Measurements from ENCODE around the gene CNIH3.

CNIH3 gene

DNA sequence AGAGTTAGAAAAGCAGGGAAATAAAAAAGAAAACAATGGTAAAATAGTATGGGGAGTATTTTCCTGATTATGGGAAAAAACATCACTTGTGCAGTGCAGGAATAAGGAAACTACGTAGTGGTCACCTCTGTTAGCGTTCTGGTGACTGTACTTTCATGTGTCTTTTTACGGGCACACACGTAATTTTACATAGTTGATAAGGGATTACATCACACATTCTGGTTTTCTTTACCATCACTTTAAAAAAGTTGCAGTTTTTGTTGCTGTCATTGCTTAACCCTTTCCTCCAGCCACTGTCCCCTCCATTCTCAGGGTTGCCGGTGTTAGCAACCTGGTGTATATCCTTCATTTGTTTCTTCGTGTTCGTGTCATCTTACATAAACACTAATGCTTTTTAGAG lies 35.1 kb downstream of the CNIH3 start:
- Histone ChIP-seq H3K4me2 (ENCODE audit: low read length) (no peak overlapping the region), H3K4me1 (ENCODE audit: insufficient read depth, low read length, severe bottlenecking) (no peaks in the 10 kb centered on the region), H2AFZ (ENCODE audit: low read length) (no peak overlapping the region), H3K27ac (ENCODE audit: low read depth, low read length, poor library complexity, severe bottlenecking) (no peak overlapping the region), H3K4me3 (ENCODE audit: low read depth, low read length, poor library complexity, severe bottlenecking) (no peak overlapping the region), H4K20me1 (ENCODE audit: insufficient read depth, low read length) (no peaks in the 10 kb centered on the region), H3K27me3 (ENCODE audit: insufficient read depth, low read length) (no peaks in the 10 kb centered on the region; the same call in 1 of the 2 replicates), H3K9me2 (ENCODE audit: low read depth, low read length) (no peaks in the 10 kb centered on the region), H3F3A (ENCODE audit: insufficient read depth, low read length) (no peaks in the 10 kb centered on the region), H3K9me3 (ENCODE audit: low read length) (no peaks in the 10 kb centered on the region), H3K36me3 (ENCODE audit: insufficient read depth, low read length) (no peaks in the 10 kb centered on the region), H3K9ac (ENCODE audit: low read length) (no peak overlapping the region), H3K79me2 (ENCODE audit: insufficient read depth, low read length) (no peaks in the 10 kb centered on the region)
- TF ChIP-seq, protein P1, sequence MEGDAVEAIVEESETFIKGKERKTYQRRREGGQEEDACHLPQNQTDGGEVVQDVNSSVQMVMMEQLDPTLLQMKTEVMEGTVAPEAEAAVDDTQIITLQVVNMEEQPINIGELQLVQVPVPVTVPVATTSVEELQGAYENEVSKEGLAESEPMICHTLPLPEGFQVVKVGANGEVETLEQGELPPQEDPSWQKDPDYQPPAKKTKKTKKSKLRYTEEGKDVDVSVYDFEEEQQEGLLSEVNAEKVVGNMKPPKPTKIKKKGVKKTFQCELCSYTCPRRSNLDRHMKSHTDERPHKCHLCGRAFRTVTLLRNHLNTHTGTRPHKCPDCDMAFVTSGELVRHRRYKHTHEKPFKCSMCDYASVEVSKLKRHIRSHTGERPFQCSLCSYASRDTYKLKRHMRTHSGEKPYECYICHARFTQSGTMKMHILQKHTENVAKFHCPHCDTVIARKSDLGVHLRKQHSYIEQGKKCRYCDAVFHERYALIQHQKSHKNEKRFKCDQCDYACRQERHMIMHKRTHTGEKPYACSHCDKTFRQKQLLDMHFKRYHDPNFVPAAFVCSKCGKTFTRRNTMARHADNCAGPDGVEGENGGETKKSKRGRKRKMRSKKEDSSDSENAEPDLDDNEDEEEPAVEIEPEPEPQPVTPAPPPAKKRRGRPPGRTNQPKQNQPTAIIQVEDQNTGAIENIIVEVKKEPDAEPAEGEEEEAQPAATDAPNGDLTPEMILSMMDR (IDR thresholded peaks at IDR 0.05; ENCODE audit: low read length) = no peak
- no peak for TF ChIP-seq EZH2 (IDR thresholded peaks at IDR 0.05; ENCODE audit: borderline replicate concordance, low read length)

DNA sequence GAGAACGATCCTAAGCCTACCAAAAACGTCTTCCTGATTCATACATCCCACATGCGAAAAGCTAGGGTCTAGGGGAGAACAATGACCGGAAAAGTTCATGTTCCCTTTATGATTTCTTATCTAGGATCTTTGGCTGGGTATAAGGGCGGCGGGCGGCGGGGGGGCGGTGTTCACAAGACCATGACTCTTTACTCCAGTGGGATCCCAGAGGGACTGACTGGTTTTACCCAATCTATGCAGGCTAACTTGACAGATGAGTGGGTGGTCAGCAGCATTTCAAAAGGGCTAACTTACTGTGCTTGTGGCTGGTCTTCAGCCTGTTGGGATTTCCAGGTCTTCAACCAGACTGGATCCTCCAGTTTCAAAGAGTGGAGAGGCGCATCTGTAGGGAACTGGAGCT lies 40.3 kb downstream of the CNIH3 start:
- Histone ChIP-seq H4K20me1 (ENCODE audit: insufficient read depth, low read length) (no peaks in the 10 kb centered on the region), H3K9me2 (ENCODE audit: low read depth, low read length) (no peaks in the 10 kb centered on the region), H3K4me3 (ENCODE audit: low read depth, low read length, poor library complexity, severe bottlenecking) (no peak overlapping the region), H3K27ac (ENCODE audit: low read depth, low read length, poor library complexity, severe bottlenecking) (no peak overlapping the region), H3K36me3 (ENCODE audit: insufficient read depth, low read length) (no peaks in the 10 kb centered on the region), H3K79me2 (ENCODE audit: insufficient read depth, low read length) (no peaks in the 10 kb centered on the region), H3K9me3 (ENCODE audit: low read length) (no peaks in the 10 kb centered on the region), H2AFZ (ENCODE audit: low read length) (no peak overlapping the region), H3K9ac (ENCODE audit: low read length) (no peak overlapping the region), H3K27me3 (ENCODE audit: insufficient read depth, low read length) (no peaks in the 10 kb centered on the region; the same call in 1 of the 2 replicates), H3K4me2 (ENCODE audit: low read length) (no peak overlapping the region), H3K4me1 (ENCODE audit: insufficient read depth, low read length, severe bottlenecking) (no peaks in the 10 kb centered on the region), H3F3A (ENCODE audit: insufficient read depth, low read length) (no peaks in the 10 kb centered on the region)
- TF ChIP-seq, protein P1 (IDR thresholded peaks at IDR 0.05; ENCODE audit: low read length) = no peak
- TF ChIP-seq EZH2 (IDR thresholded peaks at IDR 0.05; ENCODE audit: borderline replicate concordance, low read length) = no peak

DNA sequence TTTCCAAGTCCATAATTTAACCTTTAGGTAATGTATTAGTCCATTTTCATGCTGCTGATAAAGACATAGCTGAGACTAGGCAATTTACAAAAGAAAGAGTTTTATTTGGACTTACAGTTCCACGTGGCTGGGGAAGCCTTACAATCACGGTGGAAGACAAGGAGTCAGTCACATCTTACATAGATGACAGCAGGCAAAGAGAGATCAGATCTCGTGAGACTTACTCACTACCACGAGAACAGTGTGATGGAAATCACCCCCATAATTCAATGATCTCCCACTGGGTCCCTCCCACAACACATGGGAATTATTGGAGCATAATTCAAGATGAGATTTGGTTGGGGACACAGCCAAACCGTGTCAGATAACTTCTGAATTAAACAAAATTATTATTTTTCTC lies 44.0 kb downstream of the CNIH3 start:
- no peak overlapping the region for H3K27ac ChIP-seq (ENCODE audit: low read depth, low read length, poor library complexity, severe bottlenecking)
- H2AFZ ChIP-seq (ENCODE audit: low read length) = no peak overlapping the region
- H4K20me1 ChIP-seq (ENCODE audit: insufficient read depth, low read length) = no peaks in the 10 kb centered on the region
- H3K4me3 ChIP-seq (ENCODE audit: low read depth, low read length, poor library complexity, severe bottlenecking) = no peak overlapping the region
- no peaks in the 10 kb centered on the region for H3K9me2 ChIP-seq (ENCODE audit: low read depth, low read length)
- no peak overlapping the region for H3K4me2 ChIP-seq (ENCODE audit: low read length)
- no peaks in the 10 kb centered on the region for H3F3A ChIP-seq (ENCODE audit: insufficient read depth, low read length)
- H3K79me2 ChIP-seq (ENCODE audit: insufficient read depth, low read length) = no peaks in the 10 kb centered on the region
- no peaks in the 10 kb centered on the region for H3K36me3 ChIP-seq (ENCODE audit: insufficient read depth, low read length)
- no peaks in the 10 kb centered on the region for H3K4me1 ChIP-seq (ENCODE audit: insufficient read depth, low read length, severe bottlenecking)
- no peaks in the 10 kb centered on the region for H3K9me3 ChIP-seq (ENCODE audit: low read length)
- no peaks in the 10 kb centered on the region for H3K27me3 ChIP-seq (ENCODE audit: insufficient read depth, low read length)
- TF ChIP-seq EZH2 (IDR thresholded peaks at IDR 0.05; ENCODE audit: borderline replicate concordance, low read length) = no peak
- TF ChIP-seq, protein P1 (IDR thresholded peaks at IDR 0.05; ENCODE audit: low read length) = no peak
- H3K9ac ChIP-seq (ENCODE audit: low read length) = no peak overlapping the region

Data from OCI-LY1 (cell line).